Activated naive CD4-positive, alpha-beta T cell treated with anti-CD3 and anti-CD28 coated beads, Interleukin-2, amount 50 U/mL, for 72 hours (primary cell): Measurements from ENCODE around the gene PSMD5. TPM values are rescaled to one million over a fixed set of nuclear protein-coding genes. Genes with fewer than 3 reads are reported as not detected.
A peak's percentile ranks its signal among the peaks of the same experiment; 100 is the strongest.

Experiments used
- ATAC-seq, 2 donors: fragments of 150-1000 bp; cut with Tn5 transposase; 2 replicates each; pipeline ENCODE4 v1.10.0; 2021; ENCODE audit warnings: mild to moderate bottlenecking in 2 of 2, moderate library complexity in 2 of 2
- DNase-seq, 2 donors: peaks; one replicate each; pipeline ENCODE4 v3.0.0; 2021 to 2022; ENCODE audit warnings: low spot score in 2 of 2
- H3K27ac Mint-ChIP-seq, 2 donors: one replicate each; pipeline ENCODE4 v1.8.0; 2022; ENCODE audit warnings: mild to moderate bottlenecking in 2 of 2, mixed read lengths in 2 of 2
- H3K36me3 Mint-ChIP-seq, 2 donors: one replicate each; pipeline ENCODE4 v1.8.0; 2022; ENCODE audit warnings: mixed read lengths in 2 of 2
- H3K9me3 Mint-ChIP-seq, 2 donors: one replicate each; pipeline ENCODE4 v1.8.0; 2022; ENCODE audit warnings: mixed read lengths in 2 of 2
- total RNA-seq, 2 donors: library from RNA; stranded (reverse); gene quantifications; one replicate each; pipeline ENCODE4 v1.2.3, GENCODE V29; 2022

The PSMD5 gene
- total RNA-seq, 2 donors from 2014 or later = 74.9 to 75.2 TPM

DNA sequence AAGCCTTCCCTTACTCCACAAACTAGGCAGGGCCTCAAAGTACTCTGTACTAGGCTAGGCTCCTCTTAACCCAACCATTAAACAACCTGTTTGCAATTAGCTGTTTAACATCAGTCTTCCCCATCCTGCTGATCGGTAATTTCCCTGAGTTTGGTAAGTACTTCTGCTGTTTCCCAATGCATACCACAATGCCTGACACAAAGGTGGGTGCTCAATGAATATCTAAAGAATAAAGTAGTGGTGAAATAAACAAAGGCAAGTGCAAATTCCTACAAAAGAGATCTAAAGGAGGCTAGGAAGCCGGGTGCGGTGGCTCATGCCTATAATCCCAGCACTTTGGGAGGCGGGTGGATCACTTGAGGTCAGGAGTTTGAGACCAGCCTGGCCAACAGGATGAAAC lies 74.5 kb downstream of the PSMD5 start:
- DNase-seq = no peak
- Mint-ChIP-seq H3K9me3 (no peaks in the 10 kb centered on the region), H3K27ac (peak overlapping the region; percentile 15 to 18), H3K36me3 (peaks cover 13 to 14% of the 10 kb centered on the region in 2 donors)
- ATAC-seq = no peak

DNA sequence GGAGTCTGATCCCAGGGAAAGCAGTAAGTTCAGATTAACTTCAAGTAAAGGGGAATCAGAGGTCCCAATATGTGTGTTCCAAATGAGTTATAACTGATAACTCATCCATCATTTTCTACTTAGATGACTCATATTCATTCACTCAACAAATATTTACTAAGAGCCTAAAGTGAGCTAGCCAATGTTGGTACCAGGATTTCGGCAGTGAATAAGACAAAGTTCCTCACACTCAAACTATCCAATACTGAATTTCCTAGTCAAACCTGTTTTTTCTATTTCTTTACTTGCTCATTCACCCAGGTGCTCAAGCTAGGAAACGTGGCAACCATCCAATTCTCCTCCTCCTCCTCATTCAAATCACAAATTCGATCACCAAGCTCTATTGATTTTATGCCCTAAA lies 75.3 kb downstream of the PSMD5 start:
- ATAC-seq = no peak
- H3K36me3 Mint-ChIP-seq = peaks cover 13 to 14% of the 10 kb centered on the region in 2 donors
- no peak for DNase-seq
- no peak overlapping the region for H3K27ac Mint-ChIP-seq
- no peaks in the 10 kb centered on the region for H3K9me3 Mint-ChIP-seq

Other genes starting within 250 kb of the PSMD5 start
- gene MEGF9, start 128.5 kb downstream of the PSMD5 start, total RNA-seq = 1 to 10 TPM; 3.4 to 3.8 TPM
- 10 to 100 TPM; 69.9 to 70.2 TPM for gene FBXW2, start 49.5 kb downstream of the PSMD5 start, total RNA-seq
- gene PHF19, start 34.3 kb upstream of the PSMD5 start, total RNA-seq = 100 to 1,000 TPM; 305 to 312 TPM
- gene TRAF1, start 83.9 kb upstream of the PSMD5 start, total RNA-seq = 100 to 1,000 TPM in 1 of 2 donors, 10 to 100 TPM in 1; 99.5 to 100 TPM
- 1 to 10 TPM; 1.4 to 2.2 TPM for gene C5, start 207.4 kb upstream of the PSMD5 start, total RNA-seq
- 10 to 100 TPM; 68.5 to 88.1 TPM for gene CNTRL, start 232.0 kb upstream of the PSMD5 start, total RNA-seq